C1 segment of cervical spinal cord (tissue), 14 donors: Measurements from ENCODE around the gene PTBP2.
A peak's percentile ranks its signal among the peaks of the same experiment; 100 is the strongest.

Experiments
- DNase-seq, 14 donors: peaks; one replicate each; lab custom pipeline; 2025; lab: John Stamatoyannopoulos, UW

The PTBP2 gene

GRCh38 chr1:96820671-96821070 is 99.1 kb downstream of the PTBP2 start:
- DNase-seq, result no peak

- no peak for DNase-seq
Observed at GRCh38 chr1:96825231-96825630, 103.6 kb downstream of the PTBP2 start.

- DNase-seq, result no peak
Observed at GRCh38 chr1:96825950-96826576, 104.5 kb downstream of the PTBP2 start.

- DNase-seq, result no peak
Observed at GRCh38 chr1:96833376-96833775, 111.8 kb downstream of the PTBP2 start.

DNA sequence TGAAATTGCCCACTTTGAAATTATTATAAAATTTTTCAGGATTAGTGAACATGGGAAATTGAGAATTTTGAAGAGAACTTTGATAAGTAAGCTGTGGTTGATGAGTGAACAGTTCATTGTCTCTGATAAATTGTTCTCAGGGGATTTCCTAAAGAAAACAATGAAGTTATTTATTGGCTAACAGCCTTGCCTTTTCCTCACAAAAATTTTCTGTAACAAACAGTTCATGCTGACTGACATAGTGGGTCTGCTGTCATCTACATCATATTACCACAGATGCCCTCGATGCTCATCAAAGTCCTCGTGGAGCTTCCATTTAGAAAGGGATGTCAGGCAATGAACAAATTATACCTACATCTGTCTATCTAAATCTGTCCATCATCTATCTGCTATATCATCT is 113.4 kb downstream of the PTBP2 start:
- no peak for DNase-seq

GRCh38 chr1:96837057-96837780 is 115.6 kb downstream of the PTBP2 start:
- DNase-seq, result no peak

DNA sequence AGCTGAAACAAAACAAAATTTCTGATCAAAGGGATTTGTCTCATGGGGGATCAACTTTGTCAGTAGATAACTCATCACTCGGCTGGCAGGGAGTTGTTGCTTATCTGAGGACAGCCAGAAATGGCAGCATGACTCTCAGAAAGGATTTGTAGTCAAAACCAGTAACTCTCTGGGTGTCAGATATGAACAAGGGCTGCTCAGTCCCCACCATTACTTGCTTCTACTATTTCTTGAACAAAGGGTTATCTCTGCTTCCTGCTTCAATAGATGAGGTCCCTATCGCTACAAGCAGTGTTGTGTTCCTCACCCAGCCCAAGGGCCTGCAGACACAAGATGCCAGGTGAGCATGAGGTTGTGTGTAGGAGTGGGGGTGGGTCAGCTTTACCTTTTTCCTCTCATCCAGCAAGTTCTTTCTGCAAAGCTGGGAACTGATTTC is 116.2 kb downstream of the PTBP2 start:
- no peak for DNase-seq

GRCh38 chr1:96840396-96840795 is 118.8 kb downstream of the PTBP2 start:
- DNase-seq, result no peak

GRCh38 chr1:96842215-96842614 is 120.6 kb downstream of the PTBP2 start:
- DNase-seq, result no peak

DNA sequence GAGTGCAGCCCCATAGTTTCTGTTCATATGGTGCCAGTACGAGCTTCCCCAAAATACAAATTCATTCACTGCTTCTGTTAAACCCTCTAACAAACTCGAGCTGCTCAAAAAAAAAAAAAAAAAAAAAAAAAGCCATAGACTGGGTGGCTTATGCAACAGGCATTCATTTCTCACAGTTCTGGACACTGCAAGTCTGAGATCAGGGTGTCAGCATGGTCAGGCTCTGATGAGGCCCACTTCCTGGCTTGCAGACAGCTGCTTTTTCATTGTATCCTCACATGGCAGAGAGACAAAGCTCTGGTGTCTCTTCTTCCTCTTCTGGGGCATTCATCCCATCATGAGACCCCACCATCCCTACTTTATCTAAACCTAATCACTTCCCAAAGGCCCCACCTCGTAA is 121.6 kb downstream of the PTBP2 start:
- peak in 1 of 14 donors; percentile 6 for DNase-seq

- DNase-seq, result no peak
Observed at GRCh38 chr1:96843601-96844000, 122.0 kb downstream of the PTBP2 start.

DNA sequence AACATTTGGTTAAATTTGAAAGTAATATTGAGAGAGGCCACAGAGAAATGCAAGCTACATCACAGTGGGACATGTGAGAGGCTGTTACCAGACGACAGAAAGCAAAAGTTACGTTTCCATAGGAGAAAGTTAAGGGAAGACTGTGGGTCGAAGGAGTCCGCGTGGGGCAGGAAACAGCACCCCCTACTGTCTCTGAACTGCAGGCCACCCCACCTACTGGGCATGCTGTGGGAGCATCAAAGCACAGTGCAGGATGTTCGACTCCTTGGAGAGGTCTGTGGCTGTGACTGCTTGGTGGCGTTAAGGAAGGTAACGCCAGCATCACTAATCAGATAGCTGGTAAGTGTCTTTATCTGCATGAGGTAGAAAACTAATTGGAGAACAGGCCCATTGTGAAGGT is 123.9 kb downstream of the PTBP2 start:
- peak in 2 of 14 donors; percentile 6 to 18 for DNase-seq

DNA sequence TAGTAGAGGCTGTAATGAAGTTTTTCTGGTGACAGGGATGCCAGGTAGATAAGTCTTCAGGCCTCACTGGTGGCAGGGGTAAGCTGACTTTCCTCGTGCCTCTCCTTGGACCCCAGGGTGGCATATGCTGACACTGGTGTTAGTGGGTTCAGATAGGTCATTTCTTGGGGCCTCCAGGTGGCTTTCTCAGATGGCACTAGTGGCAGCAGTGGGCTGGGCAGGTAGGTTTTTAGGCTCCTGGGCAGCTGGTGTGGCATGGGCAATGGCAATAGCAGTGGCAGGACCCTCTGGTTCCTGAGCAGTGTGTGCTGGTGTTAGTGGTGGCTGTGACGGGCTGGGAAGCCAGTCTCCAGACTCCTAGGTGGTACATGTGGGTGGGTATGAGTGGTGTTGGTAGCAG is 140.3 kb downstream of the PTBP2 start:
- DNase-seq, result no peak

- no peak for DNase-seq
Observed at GRCh38 chr1:96863449-96863848, 141.9 kb downstream of the PTBP2 start.
